H1 (cell line): ENCODE data around the gene NAV2. TPM values are rescaled to one million over a fixed set of nuclear protein-coding genes. Genes with fewer than 3 reads are reported as not detected.

Experiments used
- CTCF ChIA-PET: fragments of 300-600 bp; sonication (Branson Sonifier 250); formaldehyde crosslinking; loops from one replicate; lab custom pipeline; 2021; ENCODE audit not compliant: partially characterized antibody; lab: Charles Lee
- POLR2A ChIA-PET: fragments of 300-600 bp; sonication (Branson Sonifier 250); formaldehyde crosslinking; loops from one replicate; lab custom pipeline; 2021; ENCODE audit warnings: inconsistent platforms; ENCODE audit not compliant: partially characterized antibody; lab: Charles Lee
- DNase-seq, 2 experiments: peaks; one replicate each; pipeline versions ENCODE4 v3.0.0 to v3.0.0-alpha.2; 2010 to 2022; ENCODE audit warnings: low spot score in 2 of 2, low read depth in 1 of 2, mixed read lengths in 1 of 2
- FAIRE-seq: peaks from 2 replicates; lab custom pipeline; 2011; peaks lifted over from hg19 to GRCh38; lab: Jason Lieb, UNC
- H2AFZ ChIP-seq: 2 replicates; pipeline ENCODE4 v1.8.1; 2012; ENCODE audit warnings: low read length, inconsistent platforms
- H2AK5ac ChIP-seq: 2 replicates; pipeline ENCODE4 v1.6.1; 2013; ENCODE audit warnings: low read depth, low read length
- H2BK120ac ChIP-seq: replicated peaks from 2 replicates; pipeline ENCODE3; 2013; ENCODE audit warnings: low read depth, low read length, inconsistent platforms
- H2BK12ac ChIP-seq: 2 replicates; pipeline ENCODE4 v1.6.1; 2013; ENCODE audit warnings: low read depth, low read length
- H2BK15ac ChIP-seq: 2 replicates; pipeline ENCODE4 v1.6.1; 2013; ENCODE audit warnings: low read length
- H2BK20ac ChIP-seq: 2 replicates; pipeline ENCODE4 v1.6.1; 2013; ENCODE audit warnings: low read length
- H2BK5ac ChIP-seq: 2 replicates; pipeline ENCODE4 v1.6.1; 2013; ENCODE audit warnings: low read depth, low read length
- H3K14ac ChIP-seq: 2 replicates; pipeline ENCODE4 v1.6.1; 2013; ENCODE audit warnings: inconsistent platforms; ENCODE audit not compliant: insufficient read length
- H3K18ac ChIP-seq: 2 replicates; pipeline ENCODE4 v1.6.1; 2013; ENCODE audit warnings: low read length; ENCODE audit errors: extremely low read depth
- H3K23ac ChIP-seq: 2 replicates; pipeline ENCODE4 v1.6.1; 2013; ENCODE audit warnings: inconsistent platforms; ENCODE audit not compliant: insufficient read length
- H3K23me2 ChIP-seq: 2 replicates; pipeline ENCODE4 v1.6.1; 2013; ENCODE audit warnings: low read depth, low read length
- H3K27ac ChIP-seq: 2 replicates; pipeline ENCODE4 v1.6.1; 2011; ENCODE audit warnings: low read depth, low read length, inconsistent platforms
- H3K27me3 ChIP-seq, 4 experiments: replicated peaks in 1 of 4; 1 replicate in 1 of 4; 2 replicates in 3 of 4; pipeline versions ENCODE4 v1.6.1 to v1.8.1; 2011 to 2013; ENCODE audit warnings: low read length in 3 of 4, mild to moderate bottlenecking in 3 of 4, inconsistent platforms in 2 of 4, mixed read lengths in 2 of 4, moderate library complexity in 1 of 4; ENCODE audit not compliant: control insufficient read depth in 3 of 4, insufficient read depth in 3 of 4; ENCODE audit errors: extremely low read depth in 1 of 4
- H3K36me3 ChIP-seq, 4 experiments: 2 replicates each; pipeline versions ENCODE4 v1.6.1 to v1.8.1; 2011 to 2013; ENCODE audit warnings: mild to moderate bottlenecking in 4 of 4, low read length in 3 of 4, moderate library complexity in 2 of 4, control low read depth in 1 of 4, inconsistent platforms in 1 of 4; ENCODE audit not compliant: insufficient read depth in 4 of 4, control insufficient read depth in 2 of 4
- H3K4ac ChIP-seq: replicated peaks from 2 replicates; pipeline ENCODE3; 2013; ENCODE audit warnings: low read length, low read depth, mixed read lengths, inconsistent platforms; ENCODE audit not compliant: insufficient read length
- H3K4me1 ChIP-seq, 4 experiments: replicated peaks in 1 of 4; 1 replicate in 1 of 4; 2 replicates in 3 of 4; pipeline versions ENCODE4 v1.6.1 to v1.8.1; 2011 to 2013; ENCODE audit warnings: low read length in 3 of 4, inconsistent platforms in 2 of 4, mixed read lengths in 1 of 4; ENCODE audit not compliant: insufficient read depth in 4 of 4, control insufficient read depth in 3 of 4
- H3K4me2 ChIP-seq, 2 experiments: 2 replicates each; pipeline versions ENCODE4 v1.6.1 to v1.8.1; 2011 to 2013; ENCODE audit warnings: low read depth in 2 of 2, low read length in 2 of 2, control low read depth in 1 of 2, inconsistent platforms in 1 of 2, mild to moderate bottlenecking in 1 of 2; ENCODE audit not compliant: insufficient read depth in 1 of 2
- H3K4me3 ChIP-seq, 4 experiments: fragments of 200-600, 300-600 bp in 1 of 4; sonication (generic), shearing (Covaris generic), sonication (Bioruptor Twin) in 1 of 4; 2 replicates each; pipeline versions ENCODE4 v1.5.1 to v1.8.1; 2011 to 2016; ENCODE audit warnings: low read length in 4 of 4, low read depth in 3 of 4, control low read depth in 2 of 4, inconsistent platforms in 2 of 4, mild to moderate bottlenecking in 2 of 4, mixed read lengths in 1 of 4, moderate library complexity in 1 of 4; ENCODE audit not compliant: insufficient read depth in 2 of 4; ENCODE audit errors: extremely low read depth in 1 of 4
- H3K56ac ChIP-seq: replicated peaks from 2 replicates; pipeline ENCODE3; 2013; ENCODE audit warnings: low read depth, mild to moderate bottlenecking, mixed read lengths, low read length, inconsistent platforms; ENCODE audit not compliant: insufficient read length
- H3K79me1 ChIP-seq: 2 replicates; pipeline ENCODE4 v1.6.1; 2013; ENCODE audit warnings: low read depth, low read length, control low read depth
- H3K79me2 ChIP-seq, 2 experiments: 2 replicates each; pipeline versions ENCODE4 v1.6.1 to v1.8.1; 2012 to 2013; ENCODE audit warnings: low read length in 2 of 2, mild to moderate bottlenecking in 2 of 2, inconsistent platforms in 1 of 2; ENCODE audit not compliant: insufficient read depth in 2 of 2, control insufficient read depth in 1 of 2
- H3K9ac ChIP-seq, 4 experiments: replicated peaks in 1 of 4; 1 replicate in 1 of 4; 2 replicates in 3 of 4; pipeline versions ENCODE4 v1.6.1 to v1.8.1; 2011 to 2013; ENCODE audit warnings: low read depth in 3 of 4, low read length in 3 of 4, control low read depth in 2 of 4, mild to moderate bottlenecking in 2 of 4, moderate library complexity in 2 of 4, inconsistent platforms in 1 of 4; ENCODE audit errors: extremely low read depth in 1 of 4
- H3K9me3 ChIP-seq, 2 experiments: 2 replicates each; pipeline versions ENCODE4 v1.6.1 to v1.8.1; 2012 to 2013; ENCODE audit warnings: mild to moderate bottlenecking in 2 of 2, moderate library complexity in 2 of 2, control low read depth in 1 of 2, inconsistent platforms in 1 of 2, low read depth in 1 of 2, low read length in 1 of 2, mixed read lengths in 1 of 2; ENCODE audit not compliant: insufficient read depth in 2 of 2
- H4K20me1 ChIP-seq, 2 experiments: replicated peaks in 1 of 2; 2 replicates each; pipeline versions ENCODE3 to v1.8.1; 2011 to 2013; ENCODE audit warnings: inconsistent platforms in 2 of 2, low read length in 2 of 2, mild to moderate bottlenecking in 1 of 2; ENCODE audit not compliant: insufficient read depth in 2 of 2, control insufficient read depth in 1 of 2
- H4K5ac ChIP-seq: 2 replicates; pipeline ENCODE4 v1.6.1; 2013; ENCODE audit warnings: low read length, low read depth, mixed read lengths, inconsistent platforms; ENCODE audit not compliant: insufficient read length
- H4K8ac ChIP-seq: 2 replicates; pipeline ENCODE4 v1.8.0; 2013; ENCODE audit warnings: mild to moderate bottlenecking, moderate library complexity, low read length, inconsistent platforms; ENCODE audit not compliant: insufficient read depth; ENCODE audit errors: extremely low read depth
- H4K91ac ChIP-seq: replicated peaks from 2 replicates; pipeline ENCODE3; 2013; ENCODE audit warnings: low read length, mixed read lengths, inconsistent platforms; ENCODE audit not compliant: insufficient read length
- KDM1A ChIP-seq: fragments of 200-600, 300-600 bp; sonication (generic); IDR thresholded peaks from 2 replicates; pipeline ENCODE4 v1.7.1; 2016; ENCODE audit warnings: mild to moderate bottlenecking, low read length, borderline replicate concordance
- SP4 ChIP-seq: IDR thresholded peaks from 2 replicates; pipeline ENCODE4 v1.6.1; 2012; ENCODE audit warnings: low read length, inconsistent platforms
- WGBS, 2 experiments: shearing (Covaris generic) in 1 of 2; methylation state at CpG; one replicate each; pipeline versions ENCODE4 v1.1.6 to v1.1.7; 2013 to 2015; ENCODE audit warnings: low lambda C conversion rate in 2 of 2, mixed read lengths in 2 of 2, inconsistent platforms in 1 of 2, low coverage in 1 of 2, missing lambda C conversion rate in 1 of 2; ENCODE audit not compliant: insufficient replicate concordance in 2 of 2, insufficient coverage in 1 of 2, insufficient read length in 1 of 2; ENCODE audit errors: extremely low coverage in 1 of 2, missing lambda C conversion rate in 1 of 2; 5-methylcytosine and 5-hydroxymethylcytosine counted together
- polyA plus RNA-seq, 7 experiments: library from polyadenylated mRNA; depleted of rRNA in 3 of 7; stranded (reverse) in 5 of 7; unstranded in 2 of 7; fragments of >200 nt in 5 of 7; fragments of 200-250 nt in 2 of 7; gene quantifications; 1 replicate in 5 of 7; 2 replicates in 1 of 7; 4 replicates in 1 of 7; pipeline versions ENCODE4 v1.2.1 to v1.2.3, GENCODE V29; 2011 to 2013; ENCODE audit warnings: missing spikeins in 2 of 7, mixed read lengths in 2 of 7
- total RNA-seq: library from RNA; stranded (reverse); fragmentation: NEBNext Ultra II Directional; extraction: Animal tissue kit (Norgen Biotek cat#: 25700); gene quantifications from 2 replicates; pipeline ENCODE4 v1.2.1, GENCODE V29; 2021

The NAV2 gene
- total and polyA plus RNA-seq, 2 of the 8 experiments (the other 6 are each of a cell fraction or from before 2014, with no cell fraction given), result 35.6 to 73.6 TPM

GRCh38 chr11:19696904-19697303 is 15.7 kb upstream of the NAV2 start:
- H2BK15ac ChIP-seq, result no peak overlapping the region
- ChIA-PET CTCF (interaction anchor here (2.8 to 3.4 kb wide), 2 partner anchors 46 to 133 kb away, joined by 12 to 16 read pairs; no protein-coding TSS in a partner anchor), POLR2A (no interaction called here)
- H3K56ac ChIP-seq, result no peak overlapping the region
- H3K36me3 ChIP-seq, result no peaks in the 10 kb centered on the region
- H3K4ac ChIP-seq, result no peak overlapping the region
- H2BK12ac ChIP-seq, result no peak overlapping the region
- H3K79me1 ChIP-seq, result no peaks in the 10 kb centered on the region
- H2BK120ac ChIP-seq, result no peak overlapping the region
- no peak overlapping the region for H4K8ac ChIP-seq
- no peak overlapping the region for H2BK20ac ChIP-seq
- H4K20me1 ChIP-seq, result no peaks in the 10 kb centered on the region
- TF ChIP-seq SP4 (no peak), KDM1A (peak; percentile 71; the same call in 1 of the 2 replicates)
- H3K18ac ChIP-seq, result no peak overlapping the region
- DNase-seq, result no peak
- H3K9ac ChIP-seq, result no peak overlapping the region
- no peak overlapping the region for H4K5ac ChIP-seq
- no peak for FAIRE-seq
- H3K4me1 ChIP-seq, result peaks cover 0 to 11% (median 6%) of the 10 kb centered on the region in 4 experiments; a peak in 5 of 7 replicates
- H3K4me3 ChIP-seq, result no peak overlapping the region
- 88% methylated on average over 4 of the region's 4 CpGs; no CpG with 5 or more reads in 1 of the 2 experiments for WGBS, 2 experiments
- no peaks in the 10 kb centered on the region for H3K79me2 ChIP-seq
- no peaks in the 10 kb centered on the region; a peak in 1 of 7 replicates for H3K27me3 ChIP-seq
- H3K14ac ChIP-seq, result no peak overlapping the region
- H3K27ac ChIP-seq, result no peak overlapping the region
- no peak overlapping the region for H2AFZ ChIP-seq
- no peak overlapping the region for H3K23ac ChIP-seq
- no peak overlapping the region for H2BK5ac ChIP-seq
- no peaks in the 10 kb centered on the region for H3K9me3 ChIP-seq
- no peak overlapping the region for H2AK5ac ChIP-seq
- no peak overlapping the region; a peak in 1 of 4 replicates for H3K4me2 ChIP-seq
- no peaks in the 10 kb centered on the region for H3K23me2 ChIP-seq
- H4K91ac ChIP-seq, result no peak overlapping the region
